ENCODE measurements around the gene ARHGAP20. TPM values are rescaled to one million over a fixed set of nuclear protein-coding genes. Genes with fewer than 3 reads are reported as not detected.

The ARHGAP20 gene
- total and polyA plus RNA-seq, 2 of the 4 experiments (the other 2 are of a cell fraction) = 1.4 to 2.5 TPM

GRCh38 chr11:110645253-110645652 is 67.0 kb downstream of the ARHGAP20 start:
- no peak overlapping the region for H4K91ac ChIP-seq (ENCODE audit: insufficient read depth, low read depth, low read length)
- H3K18ac ChIP-seq (ENCODE audit: low read depth, low read length) = no peak overlapping the region
- no peak overlapping the region for H2BK15ac ChIP-seq (ENCODE audit: low read depth, low read length)
- intact Hi-C loops (cut with micrococcal nuclease) (no loop called here), in situ Hi-C loops (cut with MboI; ENCODE audit: low sequenced_read_pairs) (no loop called here), dilution Hi-C loops (cut with HindIII; ENCODE audit: low sequenced_read_pairs, unreplicated experiment) (no loop called here)
- H2BK20ac ChIP-seq (ENCODE audit: low read depth, low read length) = no peak overlapping the region
- no peak overlapping the region for H2AFZ ChIP-seq (replicated peaks; ENCODE audit: low read length, poor library complexity)
- TF ChIP-seq MAZ (IDR thresholded peaks at IDR 0.05; ENCODE audit: borderline replicate concordance, low read depth, low read length) (no peak), CHD1 (IDR thresholded peaks at IDR 0.05; ENCODE audit: low read depth, low read length) (no peak), RFX5 (IDR thresholded peaks at IDR 0.05; ENCODE audit: low read depth, low read length) (no peak), NFE2L2 (IDR thresholded peaks at IDR 0.05; ENCODE audit: low read depth, low read length) (no peak), RCOR1 (IDR thresholded peaks at IDR 0.05; ENCODE audit: insufficient replicate concordance, low read length) (no peak)
- no peaks in the 10 kb centered on the region for H3K36me3 ChIP-seq (ENCODE audit: control insufficient read depth, insufficient read depth, low read length)
- no TSS peak for BruUV-seq (replicated peaks)
- H3K23ac ChIP-seq (ENCODE audit: low read depth, low read length) = no peak overlapping the region
- POLR2A ChIA-PET (ENCODE audit: unreplicated experiment) = no interaction called here
- no peaks in the 10 kb centered on the region for H3K9me3 ChIP-seq (ENCODE audit: control insufficient read depth, insufficient read depth, low read length)
- H2BK5ac ChIP-seq (ENCODE audit: low read depth, low read length, poor library complexity, severe bottlenecking) = no peak overlapping the region
- H2AK5ac ChIP-seq (ENCODE audit: low read depth, low read length) = no peak overlapping the region
- no peaks in the 10 kb centered on the region for H3K4me1 ChIP-seq (ENCODE audit: control insufficient read depth, insufficient read depth, low read length)
- no peak overlapping the region for H3K56ac ChIP-seq (ENCODE audit: extremely low read depth, insufficient read depth, low read length)
- WGBS, 2 experiments (ENCODE audit: extremely low coverage in 2 of 2, insufficient read length in 1 of 2) = no CpG with 5 or more reads among the region's 2 CpGs
- H3K79me1 ChIP-seq (ENCODE audit: low read depth in 1 of 2, low read length in 2 of 2) = peaks cover 0 to 10% of the 10 kb centered on the region in 2 experiments; a peak in 2 of 4 replicates
- H3K27me3 ChIP-seq (ENCODE audit: control insufficient read depth, insufficient read depth, low read length) = no peaks in the 10 kb centered on the region
- CTCF ChIA-PET = no interaction called here
- no peak overlapping the region for H3K9ac ChIP-seq (ENCODE audit: low read depth, low read length)
- H3K4me3 ChIP-seq (ENCODE audit: insufficient read depth, low read depth, low read length) = no peak overlapping the region
- no peak overlapping the region for H3K27ac ChIP-seq (ENCODE audit: insufficient read depth, low read length)
- H3K14ac ChIP-seq (replicated peaks; ENCODE audit: low read depth, low read length) = no peak overlapping the region
- H2AK9ac ChIP-seq (replicated peaks; ENCODE audit: low read depth, low read length, poor library complexity) = no peak overlapping the region
- H3K4ac ChIP-seq (ENCODE audit: low read depth, low read length) = no peak overlapping the region
- no peak overlapping the region for H4K8ac ChIP-seq (ENCODE audit: low read depth in 2 of 2, low read length in 2 of 2)
- no peak overlapping the region for H3K4me2 ChIP-seq (ENCODE audit: low read depth, low read length)
- no peak overlapping the region for H4K5ac ChIP-seq (ENCODE audit: low read depth, low read length)
- ATAC-seq (ENCODE audit: low read depth) = no peak
- no peaks in the 10 kb centered on the region for H3K9me1 ChIP-seq (ENCODE audit: insufficient read depth, low read length)
- no peak for DNase-seq
- no peak overlapping the region for H2BK120ac ChIP-seq (ENCODE audit: low read depth, low read length)
- H4K20me1 ChIP-seq (ENCODE audit: insufficient read depth, low read length) = no peaks in the 10 kb centered on the region
